Hematopoietic multipotent progenitor cell treated with erythropoietin and hydrocortisone succinate and interleukin-3 and kit ligand, for 4 days (in vitro differentiated cells): ENCODE measurements around the gene ALDH4A1.
A peak's percentile ranks its signal among the peaks of the same experiment; 100 is the strongest.

ENCODE experiments used
- DNase-seq: peaks from one replicate; pipeline ENCODE4 v3.0.0-alpha.2; 2015

The ALDH4A1 gene

GRCh38 chr1:18921516-18922251, 19.3 kb upstream of the ALDH4A1 start:
- peak; percentile 47 for DNase-seq

GRCh38 chr1:18920931-18921330, 18.6 kb upstream of the ALDH4A1 start:
- no peak for DNase-seq

GRCh38 chr1:18919956-18920355, 17.6 kb upstream of the ALDH4A1 start:
- no peak for DNase-seq

GRCh38 chr1:18919197-18919905, 17.0 kb upstream of the ALDH4A1 start:
- DNase-seq = no peak

- DNase-seq = no peak
Observed at GRCh38 chr1:18918417-18918816, 16.1 kb upstream of the ALDH4A1 start.

- DNase-seq = no peak
Observed at GRCh38 chr1:18917071-18917799, 14.9 kb upstream of the ALDH4A1 start.

GRCh38 chr1:18915341-18915740, 13.0 kb upstream of the ALDH4A1 start:
- DNase-seq = no peak

GRCh38 chr1:18913065-18913835, 10.9 kb upstream of the ALDH4A1 start:
- DNase-seq = peak; percentile 83

- no peak for DNase-seq
Observed at GRCh38 chr1:18912550-18912949, 10.2 kb upstream of the ALDH4A1 start.

GRCh38 chr1:18908911-18909771, 6.8 kb upstream of the ALDH4A1 start:
- DNase-seq = peak; percentile 96

GRCh38 chr1:18907917-18908845, 5.8 kb upstream of the ALDH4A1 start:
- peak; percentile 95 for DNase-seq

GRCh38 chr1:18907021-18907916, 4.9 kb upstream of the ALDH4A1 start:
- DNase-seq = peak; percentile 86

GRCh38 chr1:18903291-18903756, 969 bp upstream of the ALDH4A1 start:
- no peak for DNase-seq

- DNase-seq = no peak
Observed at GRCh38 chr1:18901952-18902522, 318 bp downstream of the ALDH4A1 start.

- DNase-seq = no peak
Observed at GRCh38 chr1:18901147-18901951, 1.0 kb downstream of the ALDH4A1 start.

- no peak for DNase-seq
Observed at GRCh38 chr1:18900303-18900841, 2.0 kb downstream of the ALDH4A1 start.

- DNase-seq = peak; percentile 41
Observed at GRCh38 chr1:18899363-18900049, 2.8 kb downstream of the ALDH4A1 start.
